Naive thymus-derived CD4-positive, alpha-beta T cell (primary cell): ENCODE results near the gene PTPRM. TPM values are rescaled to one million over a fixed set of nuclear protein-coding genes. Genes with fewer than 3 reads are reported as not detected.

Source experiments
- ATAC-seq: fragments of 150-1000 bp; cut with Tn5 transposase; 2 replicates; pipeline ENCODE4 v1.10.0; 2021; ENCODE audit warnings: mild to moderate bottlenecking, moderate library complexity
- CTCF ChIA-PET: fragments of 350-600 bp; sonication (Branson Sonifier 250); formaldehyde crosslinking; loops from one replicate; lab custom pipeline; 2021; ENCODE audit warnings: antibody characterized with exemption; lab: Charles Lee
- POLR2A ChIA-PET: fragments of 350-600 bp; sonication (Branson Sonifier 250); formaldehyde crosslinking; loops from one replicate; lab custom pipeline; 2021; ENCODE audit warnings: antibody characterized with exemption, inconsistent platforms; lab: Charles Lee
- DNase-seq, 9 donors: peaks; one replicate each; pipeline versions ENCODE4 v3.0.0 to v3.0.0-alpha.2; 2020 to 2022; ENCODE audit warnings: mixed read lengths in 1 of 9
- H3K27ac ChIP-seq: one replicate; pipeline ENCODE4 v1.7.0; 2013; ENCODE audit warnings: mild to moderate bottlenecking, low read depth, low read length, moderate library complexity
- H3K27me3 ChIP-seq, 2 donors: one replicate each; pipeline ENCODE4 v1.7.0; 2013; ENCODE audit warnings: low read length in 2 of 2, mild to moderate bottlenecking in 2 of 2, moderate library complexity in 2 of 2; ENCODE audit not compliant: control insufficient read depth in 2 of 2, insufficient read depth in 2 of 2
- H3K36me3 ChIP-seq, 3 experiments: 1 replicate in 2 of 3; 2 replicates in 1 of 3; pipeline ENCODE4 v1.7.0; 2013; ENCODE audit warnings: low read length in 3 of 3, mild to moderate bottlenecking in 3 of 3, moderate library complexity in 1 of 3; ENCODE audit not compliant: insufficient read depth in 3 of 3, control insufficient read depth in 2 of 3
- H3K4me1 ChIP-seq, 2 donors: one replicate each; pipeline ENCODE4 v1.7.0; 2013; ENCODE audit warnings: low read length in 2 of 2, mild to moderate bottlenecking in 2 of 2, moderate library complexity in 1 of 2; ENCODE audit not compliant: control insufficient read depth in 2 of 2, insufficient read depth in 2 of 2
- H3K4me3 ChIP-seq: 2 replicates; pipeline ENCODE4 v1.7.0; 2013; ENCODE audit warnings: mild to moderate bottlenecking, low read length
- H3K9me3 ChIP-seq, 3 experiments: 1 replicate in 2 of 3; 2 replicates in 1 of 3; pipeline ENCODE4 v1.7.0; 2013; ENCODE audit warnings: low read length in 3 of 3; ENCODE audit not compliant: control insufficient read depth in 2 of 3
- H3K27ac Mint-ChIP-seq, 9 donors: one replicate each; pipeline ENCODE4 v1.8.0; 2020 to 2022; ENCODE audit warnings: mixed read lengths in 9 of 9, mild to moderate bottlenecking in 8 of 9, moderate library complexity in 5 of 9, inconsistent platforms in 2 of 9
- H3K27me3 Mint-ChIP-seq, 5 donors: one replicate each; pipeline ENCODE4 v1.8.0; 2021 to 2022; ENCODE audit warnings: mixed read lengths in 5 of 5, mild to moderate bottlenecking in 1 of 5
- H3K36me3 Mint-ChIP-seq, 5 donors: one replicate each; pipeline ENCODE4 v1.8.0; 2020 to 2022; ENCODE audit warnings: mixed read lengths in 5 of 5, mild to moderate bottlenecking in 3 of 5, inconsistent platforms in 1 of 5
- H3K4me1 Mint-ChIP-seq, 7 donors: one replicate each; pipeline ENCODE4 v1.8.0; 2020 to 2022; ENCODE audit warnings: mixed read lengths in 7 of 7, mild to moderate bottlenecking in 3 of 7, inconsistent platforms in 1 of 7
- H3K4me3 Mint-ChIP-seq, 10 donors: one replicate each; pipeline ENCODE4 v1.8.0; 2020 to 2022; ENCODE audit warnings: mild to moderate bottlenecking in 10 of 10, mixed read lengths in 10 of 10, moderate library complexity in 6 of 10, inconsistent platforms in 2 of 10
- H3K9me3 Mint-ChIP-seq, 11 donors: one replicate each; pipeline ENCODE4 v1.8.0; 2020 to 2022; ENCODE audit warnings: mixed read lengths in 11 of 11, mild to moderate bottlenecking in 4 of 11, inconsistent platforms in 1 of 11, moderate library complexity in 1 of 11
- intact Hi-C, 2 donors: fragments of 100-400 bp; cut with micrococcal nuclease; formaldehyde crosslinking; loops; one replicate each; pipeline ENCODE4 v1.15.1; 2023
- polyA plus RNA-seq, 2 donors: library from polyadenylated mRNA; unstranded; fragments of 300-500 nt; fragmentation: Illumina TruSeq; gene quantifications; one replicate each; pipeline ENCODE4 v1.2.3, GENCODE V29; 2021
- total RNA-seq, 6 experiments: library from RNA in 5 of 6; stranded (reverse) in 5 of 6; gene quantifications; 1 replicate in 5 of 6; 2 replicates in 1 of 6; pipeline ENCODE4 v1.2.3 and lab custom pipeline; 2021 to 2026

Gene PTPRM
- total and polyA plus RNA-seq, 7 experiments from 2014 or later: 3.8 to 21.2 (median 8.4) TPM

DNA sequence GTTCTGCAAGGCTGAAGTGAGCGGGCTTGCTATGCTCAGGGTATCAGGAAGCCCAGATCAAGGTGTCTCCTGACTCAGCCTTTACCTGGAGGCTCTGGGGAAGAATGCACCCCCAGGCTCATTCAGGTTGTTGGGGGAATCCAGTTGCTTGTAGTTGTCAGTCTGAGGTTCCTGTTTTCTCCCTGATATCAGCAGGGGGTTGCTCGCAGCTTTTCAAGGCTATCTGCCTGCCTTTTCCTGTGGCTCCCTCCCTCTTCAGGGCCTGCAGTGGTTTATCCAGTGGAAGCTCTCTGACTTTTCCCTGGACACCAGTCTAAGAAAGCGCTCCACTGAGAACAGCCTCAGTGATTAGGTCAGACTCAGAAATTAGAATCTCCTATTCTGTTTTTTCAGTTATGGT, 116.6 kb downstream of the PTPRM start:
- Mint-ChIP-seq H3K36me3 (no peaks in the 10 kb centered on the region), H3K4me1 (no peaks in the 10 kb centered on the region), H3K4me3 (no peak overlapping the region), H3K9me3 (peaks cover 0 to 1% (median 0%) of the 10 kb centered on the region in 11 donors), H3K27me3 (no peaks in the 10 kb centered on the region), H3K27ac (no peak overlapping the region)
- no peaks in the 10 kb centered on the region for H3K27me3 ChIP-seq
- ChIA-PET CTCF (no interaction called here), POLR2A (no interaction called here)
- intact Hi-C loops: no loop called here
- H3K36me3 ChIP-seq: no peaks in the 10 kb centered on the region
- H3K27ac ChIP-seq: no peak overlapping the region
- no peaks in the 10 kb centered on the region for H3K9me3 ChIP-seq
- H3K4me1 ChIP-seq: no peaks in the 10 kb centered on the region
- H3K4me3 ChIP-seq: no peak overlapping the region
- ATAC-seq (no peak), DNase-seq (no peak)

DNA sequence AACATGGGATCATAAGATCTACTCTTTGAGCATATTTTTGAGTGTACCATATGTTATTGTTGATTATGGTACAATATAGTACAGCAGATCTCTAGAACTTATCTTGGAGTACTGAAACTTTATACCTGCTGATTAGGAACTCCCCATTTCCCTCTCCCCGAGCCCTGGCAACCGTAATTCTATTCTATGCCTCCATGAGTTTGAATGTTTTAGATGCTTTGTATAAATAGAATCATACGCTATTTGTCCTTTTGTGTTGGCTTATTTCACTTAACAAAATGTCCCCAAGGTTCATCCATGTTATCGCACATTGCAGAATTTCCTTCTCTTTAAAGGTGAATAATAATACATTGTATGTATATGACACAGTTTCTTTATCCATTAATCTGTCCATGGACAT, 117.2 kb downstream of the PTPRM start:
- POLR2A ChIA-PET: no interaction called here
- H3K27me3 Mint-ChIP-seq: no peaks in the 10 kb centered on the region
- peaks cover 0 to 3% (median 0%) of the 10 kb centered on the region in 11 donors for H3K9me3 Mint-ChIP-seq

DNA sequence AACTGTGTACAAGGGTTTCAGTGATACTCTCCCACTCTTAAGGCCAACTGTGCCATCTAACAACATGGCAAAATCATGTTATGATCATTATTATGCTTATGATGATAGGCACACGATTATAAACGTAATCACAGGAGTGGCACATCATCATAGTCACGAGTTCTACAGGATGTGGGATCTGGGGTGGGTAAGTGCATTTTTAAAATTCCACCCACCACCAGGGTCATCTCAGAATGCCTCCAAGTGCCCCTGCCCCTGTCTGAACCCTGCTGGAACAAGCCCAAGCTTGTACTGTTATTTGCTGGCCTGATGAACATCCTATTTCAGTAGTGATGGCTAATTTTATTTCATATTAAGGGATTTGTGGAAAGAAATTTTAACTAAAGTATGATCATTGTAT, 117.8 kb downstream of the PTPRM start:
- no peaks in the 10 kb centered on the region for H3K27me3 ChIP-seq
- Mint-ChIP-seq H3K36me3 (no peaks in the 10 kb centered on the region), H3K4me3 (no peak overlapping the region), H3K27me3 (no peaks in the 10 kb centered on the region), H3K4me1 (no peaks in the 10 kb centered on the region), H3K27ac (no peak overlapping the region), H3K9me3 (peaks cover 0 to 3% (median 0%) of the 10 kb centered on the region in 11 donors)
- H3K4me1 ChIP-seq: no peaks in the 10 kb centered on the region
- no peak overlapping the region for H3K4me3 ChIP-seq
- intact Hi-C loops: no loop called here
- H3K36me3 ChIP-seq: no peaks in the 10 kb centered on the region
- DNase-seq (no peak), ATAC-seq (no peak)
- no peaks in the 10 kb centered on the region for H3K9me3 ChIP-seq
- ChIA-PET POLR2A (no interaction called here), CTCF (no interaction called here)
- H3K27ac ChIP-seq: no peak overlapping the region

More for the DNA sequence above, 117.2 kb downstream of the PTPRM start:
- Histone ChIP-seq H3K36me3 (no peaks in the 10 kb centered on the region), H3K27me3 (no peaks in the 10 kb centered on the region), H3K4me3 (no peak overlapping the region), H3K4me1 (no peaks in the 10 kb centered on the region), H3K27ac (no peak overlapping the region), H3K9me3 (no peaks in the 10 kb centered on the region)
- Mint-ChIP-seq H3K36me3 (no peaks in the 10 kb centered on the region), H3K4me3 (no peak overlapping the region), H3K4me1 (no peaks in the 10 kb centered on the region), H3K27ac (no peak overlapping the region)
- intact Hi-C loops: no loop called here
- DNase-seq: no peak
- CTCF ChIA-PET: no interaction called here
- ATAC-seq: no peak

DNA sequence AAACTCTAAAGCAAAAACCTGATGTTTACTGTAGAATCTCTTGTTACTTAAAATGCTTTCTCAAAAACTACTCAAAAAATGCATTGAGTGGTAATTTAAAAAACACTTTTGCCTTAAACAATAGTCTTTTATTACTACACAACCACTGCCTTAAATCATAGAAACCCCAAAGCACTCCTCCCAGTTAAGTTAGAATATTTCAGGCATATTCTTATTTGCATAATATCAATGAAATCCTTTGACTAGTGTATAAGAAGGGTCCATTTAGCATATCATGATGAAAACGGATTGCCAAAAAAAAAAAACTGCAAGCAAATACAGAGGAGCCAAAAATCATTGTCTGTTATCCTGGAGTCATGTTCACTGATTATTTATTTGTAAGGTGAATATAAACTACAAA, 119.2 kb downstream of the PTPRM start:
- no peaks in the 10 kb centered on the region for H3K36me3 ChIP-seq
- H3K36me3 Mint-ChIP-seq: no peaks in the 10 kb centered on the region
- no peaks in the 10 kb centered on the region for H3K27me3 Mint-ChIP-seq
- peaks cover 0 to 3% (median 0%) of the 10 kb centered on the region in 11 donors for H3K9me3 Mint-ChIP-seq
- intact Hi-C loops: no loop called here
- no peaks in the 10 kb centered on the region for H3K4me1 Mint-ChIP-seq
- no peak overlapping the region for H3K4me3 ChIP-seq
- H3K27me3 ChIP-seq: no peaks in the 10 kb centered on the region
- no peak overlapping the region for H3K27ac Mint-ChIP-seq
- H3K9me3 ChIP-seq: no peaks in the 10 kb centered on the region
- no peak overlapping the region for H3K27ac ChIP-seq
- no peaks in the 10 kb centered on the region for H3K4me1 ChIP-seq
- DNase-seq (no peak), ATAC-seq (no peak)
- ChIA-PET POLR2A (no interaction called here), CTCF (no interaction called here)
- no peak overlapping the region for H3K4me3 Mint-ChIP-seq

DNA sequence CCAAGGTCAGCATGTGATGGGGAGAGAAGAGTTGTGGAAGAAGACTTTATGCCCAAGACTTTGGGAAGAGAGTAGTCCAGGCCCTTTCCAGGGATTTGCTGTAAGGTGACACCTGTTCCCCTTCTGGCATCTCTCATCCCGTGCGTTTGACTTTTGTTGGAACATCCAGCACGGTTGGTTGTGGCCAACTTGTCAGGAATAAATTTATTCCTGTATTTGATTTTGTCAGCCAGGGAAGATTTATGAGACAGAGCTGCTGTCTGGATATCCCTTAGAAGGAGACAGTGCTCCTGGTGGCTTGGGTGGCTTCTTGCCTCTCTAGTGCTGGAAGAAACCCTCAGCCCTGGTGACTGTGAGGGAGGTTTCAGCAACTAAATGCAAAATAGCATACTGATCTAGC, 121.5 kb downstream of the PTPRM start:
- DNase-seq (no peak), ATAC-seq (no peak)
- Mint-ChIP-seq H3K4me1 (no peaks in the 10 kb centered on the region), H3K36me3 (no peaks in the 10 kb centered on the region), H3K27me3 (no peaks in the 10 kb centered on the region), H3K9me3 (peaks cover 0 to 6% (median 0%) of the 10 kb centered on the region in 11 donors), H3K4me3 (no peak overlapping the region), H3K27ac (no peak overlapping the region)
- H3K9me3 ChIP-seq: no peaks in the 10 kb centered on the region
- POLR2A ChIA-PET: no interaction called here
- no peaks in the 10 kb centered on the region for H3K36me3 ChIP-seq
- intact Hi-C loops: no loop called here
- H3K4me1 ChIP-seq: no peaks in the 10 kb centered on the region
- no peak overlapping the region for H3K4me3 ChIP-seq
- CTCF ChIA-PET: no interaction called here
- no peaks in the 10 kb centered on the region for H3K27me3 ChIP-seq
- H3K27ac ChIP-seq: no peak overlapping the region

DNA sequence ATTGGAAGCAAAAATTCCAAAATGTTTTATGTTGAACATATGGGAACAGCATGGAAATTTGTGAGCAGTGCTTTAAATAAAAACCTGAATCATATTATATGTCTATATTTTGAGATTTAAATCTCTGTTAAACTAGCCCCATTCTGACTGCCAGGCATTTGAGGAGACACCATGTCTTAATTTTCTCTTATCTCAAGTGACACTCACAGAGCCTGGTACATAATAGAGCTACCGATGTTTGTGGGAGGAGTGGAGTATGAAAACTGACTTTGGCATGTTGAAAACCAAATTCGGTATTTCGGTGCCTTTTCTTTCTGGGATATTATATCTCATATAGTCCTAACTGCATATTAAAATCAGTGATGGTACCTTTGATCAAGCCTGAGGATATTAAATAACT, 124.1 kb downstream of the PTPRM start:
- H3K4me3 Mint-ChIP-seq: no peak overlapping the region
- peaks cover 0 to 7% (median 0%) of the 10 kb centered on the region in 11 donors for H3K9me3 Mint-ChIP-seq
- H3K4me1 Mint-ChIP-seq: no peaks in the 10 kb centered on the region
- CTCF ChIA-PET: no interaction called here
- no peaks in the 10 kb centered on the region for H3K4me1 ChIP-seq
- intact Hi-C loops: no loop called here
- H3K36me3 Mint-ChIP-seq: no peaks in the 10 kb centered on the region
- no peak overlapping the region for H3K4me3 ChIP-seq
- no peaks in the 10 kb centered on the region for H3K27me3 ChIP-seq
- no peak for DNase-seq
- no peak overlapping the region for H3K27ac Mint-ChIP-seq
- ATAC-seq: no peak
- H3K27ac ChIP-seq: no peak overlapping the region
- no peaks in the 10 kb centered on the region for H3K27me3 Mint-ChIP-seq
- POLR2A ChIA-PET: no interaction called here
- H3K36me3 ChIP-seq: no peaks in the 10 kb centered on the region
- H3K9me3 ChIP-seq: no peaks in the 10 kb centered on the region

DNA sequence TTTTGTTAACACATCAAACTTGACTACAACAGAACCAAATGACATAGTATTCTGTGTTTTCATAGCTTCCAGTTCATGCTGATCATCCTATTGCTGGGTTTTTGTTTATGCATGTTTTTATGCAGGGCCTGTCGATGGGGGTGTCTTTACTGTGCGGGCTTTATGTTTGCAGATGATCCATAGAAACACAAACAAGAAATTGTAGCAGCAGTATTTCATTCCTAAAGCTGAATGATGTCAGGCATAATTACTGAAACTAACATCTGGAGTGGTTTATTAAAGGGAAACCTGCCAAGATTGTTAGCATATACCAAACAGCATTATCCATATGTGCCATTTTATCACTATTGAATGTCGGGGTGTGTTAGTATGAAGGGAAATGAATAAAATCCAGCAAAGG, 129.7 kb downstream of the PTPRM start:
- no peak overlapping the region for H3K27ac ChIP-seq
- ChIA-PET CTCF (no interaction called here), POLR2A (no interaction called here)
- H3K36me3 ChIP-seq: no peaks in the 10 kb centered on the region
- Mint-ChIP-seq H3K4me3 (no peak overlapping the region), H3K36me3 (no peaks in the 10 kb centered on the region), H3K4me1 (no peaks in the 10 kb centered on the region), H3K27ac (no peak overlapping the region), H3K9me3 (peaks cover 0 to 8% (median 3%) of the 10 kb centered on the region in 11 donors), H3K27me3 (no peaks in the 10 kb centered on the region)
- DNase-seq (no peak), ATAC-seq (no peak)
- H3K4me1 ChIP-seq: no peaks in the 10 kb centered on the region
- no peaks in the 10 kb centered on the region for H3K27me3 ChIP-seq
- intact Hi-C loops: no loop called here
- no peaks in the 10 kb centered on the region for H3K9me3 ChIP-seq
- no peak overlapping the region for H3K4me3 ChIP-seq
